HEK293T (cell line): ENCODE measurements around the gene AFTPH.

Source experiments
- ARNT ChIP-seq: fragments of 450-650 bp; IDR thresholded peaks from 2 replicates; pipeline ENCODE4 v1.6.1; 2017; ENCODE audit warnings: mild to moderate bottlenecking
- BHLHE40 ChIP-seq: fragments of 450-650 bp; IDR thresholded peaks from 2 replicates; pipeline ENCODE4 v1.6.1; 2016; ENCODE audit warnings: mild to moderate bottlenecking, moderate library complexity, borderline replicate concordance
- CTBP1 ChIP-seq: fragments of 450-650 bp; IDR thresholded peaks from 2 replicates; pipeline ENCODE4 v1.6.1; 2016; ENCODE audit warnings: borderline replicate concordance
- FOXA1 ChIP-seq: fragments of 450-650 bp; IDR thresholded peaks from 2 replicates; pipeline ENCODE4 v1.6.1; 2016; ENCODE audit warnings: mild to moderate bottlenecking
- FOXK2 ChIP-seq: fragments of 450-650 bp; IDR thresholded peaks from 2 replicates; pipeline ENCODE4 v1.6.1; 2016; ENCODE audit warnings: mild to moderate bottlenecking
- FOXM1 ChIP-seq: fragments of 450-650 bp; IDR thresholded peaks from 2 replicates; pipeline ENCODE4 v1.6.1; 2017; ENCODE audit warnings: mild to moderate bottlenecking, borderline replicate concordance
- NFRKB ChIP-seq: fragments of 450-650 bp; IDR thresholded peaks from 2 replicates; pipeline ENCODE4 v1.6.1; 2016; ENCODE audit warnings: mild to moderate bottlenecking, moderate library complexity
- PKNOX1 ChIP-seq: fragments of 450-650 bp; IDR thresholded peaks from 2 replicates; pipeline ENCODE4 v1.6.1; 2016
- SP1 ChIP-seq: fragments of 450-650 bp; IDR thresholded peaks from 2 replicates; pipeline ENCODE4 v1.6.1; 2017

DNA sequence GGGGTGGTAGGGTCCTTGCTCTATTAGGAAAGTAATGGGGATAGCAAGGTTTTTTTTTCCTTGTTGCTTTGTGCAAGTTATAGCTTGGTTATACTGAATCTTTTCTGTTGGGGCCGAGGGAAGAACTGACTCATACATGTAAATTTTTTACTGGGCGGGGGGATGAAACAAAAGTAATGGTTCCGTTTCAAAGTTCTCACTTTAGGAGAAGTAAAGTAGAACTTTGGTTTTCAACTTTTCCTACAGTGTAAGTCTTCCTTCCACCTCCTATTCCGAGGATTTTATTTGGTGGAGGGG, 1.1 kb downstream of the AFTPH start:
- no peak for TF ChIP-seq CTBP1
- no peak for TF ChIP-seq FOXM1
- no peak for TF ChIP-seq NFRKB
- no peak for TF ChIP-seq ARNT
- TF ChIP-seq SP1: no peak
- no peak for TF ChIP-seq BHLHE40
- TF ChIP-seq FOXK2: no peak
- no peak for TF ChIP-seq PKNOX1
- no peak for TF ChIP-seq FOXA1
